K562 (cell line): ENCODE data around the gene SULT2B1. TPM values are rescaled to one million over a fixed set of nuclear protein-coding genes. Genes with fewer than 3 reads are reported as not detected.

ENCODE experiments used
- CTCFL ChIP-seq: IDR thresholded peaks from 2 replicates; pipeline ENCODE4 v1.6.1; 2011; ENCODE audit warnings: borderline replicate concordance, low read depth, mild to moderate bottlenecking, moderate library complexity, low read length; ENCODE audit not compliant: insufficient read depth, poor library complexity, severe bottlenecking
- E2F3 ChIP-seq: fragments of 250-450 bp; sonication (Bioruptor Pico); IDR thresholded peaks from 2 replicates; pipeline ENCODE4 v1.4.0; 2020; ENCODE audit warnings: mild to moderate bottlenecking
- ELF4 ChIP-seq: fragments of 450-650 bp; formaldehyde crosslinking; IDR thresholded peaks from 2 replicates; pipeline ENCODE4 v1.4.0; 2022; ENCODE audit warnings: missing genetic modification characterization
- FUS ChIP-seq: fragments of 200-400 bp; formaldehyde crosslinking; optimal IDR thresholded peaks from 2 replicates; pipeline ENCODE3; 2017; ENCODE audit warnings: low read depth, low read length
- HDAC1 ChIP-seq, 2 experiments: fragments of 450-650 bp; IDR thresholded peaks; 2 replicates each; pipeline ENCODE4 v1.6.1; 2016 to 2017; ENCODE audit warnings: inconsistent platforms in 1 of 2, mild to moderate bottlenecking in 1 of 2, moderate library complexity in 1 of 2
- KDM5B ChIP-seq: fragments of 200-600 bp; sonication (generic); IDR thresholded peaks from 2 replicates; pipeline ENCODE4 v1.6.1; 2012; ENCODE audit warnings: low read depth, mild to moderate bottlenecking, moderate library complexity, low read length, control low read depth, inconsistent platforms; ENCODE audit not compliant: insufficient replicate concordance
- ZEB2 ChIP-seq: fragments of 450-650 bp; IDR thresholded peaks from 2 replicates; pipeline ENCODE4 v1.6.1; 2016
- ZNF324 ChIP-seq: fragments of 250-450 bp; sonication (Bioruptor Pico); IDR thresholded peaks from 2 replicates; pipeline ENCODE4 v1.4.0; 2020; ENCODE audit warnings: mild to moderate bottlenecking
- ZNF347 ChIP-seq: fragments of 450-650 bp; formaldehyde crosslinking; IDR thresholded peaks from 2 replicates; pipeline ENCODE4 v1.4.0; 2020; ENCODE audit warnings: low read depth, mild to moderate bottlenecking, moderate library complexity
- polyA plus RNA-seq, 8 experiments: library from polyadenylated mRNA; depleted of rRNA in 4 of 8; stranded (reverse) in 5 of 8; unstranded in 3 of 8; fragments of >200 nt; fragmentation: Nextera tagmentation in 2 of 8; fragmentation: Illumina TruSeq in 1 of 8; extraction: Ambion mirVana in 2 of 8; extraction: Trizol in 1 of 8; gene quantifications; 2 replicates each; pipeline versions ENCODE4 v1.2.1 to v1.2.3, GENCODE V29; 2011 to 2014; ENCODE audit warnings: inconsistent platforms in 1 of 8, missing spikeins in 1 of 8
- total RNA-seq, 7 experiments: library from RNA; depleted of rRNA in 6 of 7; stranded (reverse); fragments of >200 nt in 6 of 7; fragmentation: Illumina TruSeq in 2 of 7; extraction: Trizol in 2 of 7; gene quantifications; 2 replicates each; pipeline versions ENCODE4 v1.2.1 to v1.2.3, GENCODE V29; 2011 to 2021; ENCODE audit warnings: low replicate concordance in 1 of 7
- TF ChIP-seq, protein P1 (sequence below), 2 experiments: fragments of 450-650 bp in 1 of 2; sonication (generic) in 1 of 2; formaldehyde crosslinking in 1 of 2; IDR thresholded peaks; 2 replicates each; pipeline versions ENCODE4 v1.7.1 to v1.9.0; 2016 to 2022; ENCODE audit warnings: inconsistent platforms in 1 of 2, mild to moderate bottlenecking in 1 of 2, missing genetic modification reagents in 1 of 2
- TF ChIP-seq, protein P2 (sequence below): sonication (generic); formaldehyde crosslinking; IDR thresholded peaks from 2 replicates; pipeline ENCODE4 v1.9.0; 2022; ENCODE audit warnings: mild to moderate bottlenecking, missing genetic modification reagents
- TF ChIP-seq, protein P3 (sequence below): fragments of 450-650 bp; formaldehyde crosslinking; IDR thresholded peaks from 2 replicates; pipeline ENCODE4 v1.4.0; 2020; ENCODE audit warnings: mild to moderate bottlenecking, mixed read lengths

SULT2B1 gene
- total and polyA plus RNA-seq, 9 of the 15 experiments (the other 6 are each of a cell fraction or from before 2014, with no cell fraction given): 0.09 to 0.62 (median 0.22) TPM; not detected in 2

- TF ChIP-seq, protein P1, sequence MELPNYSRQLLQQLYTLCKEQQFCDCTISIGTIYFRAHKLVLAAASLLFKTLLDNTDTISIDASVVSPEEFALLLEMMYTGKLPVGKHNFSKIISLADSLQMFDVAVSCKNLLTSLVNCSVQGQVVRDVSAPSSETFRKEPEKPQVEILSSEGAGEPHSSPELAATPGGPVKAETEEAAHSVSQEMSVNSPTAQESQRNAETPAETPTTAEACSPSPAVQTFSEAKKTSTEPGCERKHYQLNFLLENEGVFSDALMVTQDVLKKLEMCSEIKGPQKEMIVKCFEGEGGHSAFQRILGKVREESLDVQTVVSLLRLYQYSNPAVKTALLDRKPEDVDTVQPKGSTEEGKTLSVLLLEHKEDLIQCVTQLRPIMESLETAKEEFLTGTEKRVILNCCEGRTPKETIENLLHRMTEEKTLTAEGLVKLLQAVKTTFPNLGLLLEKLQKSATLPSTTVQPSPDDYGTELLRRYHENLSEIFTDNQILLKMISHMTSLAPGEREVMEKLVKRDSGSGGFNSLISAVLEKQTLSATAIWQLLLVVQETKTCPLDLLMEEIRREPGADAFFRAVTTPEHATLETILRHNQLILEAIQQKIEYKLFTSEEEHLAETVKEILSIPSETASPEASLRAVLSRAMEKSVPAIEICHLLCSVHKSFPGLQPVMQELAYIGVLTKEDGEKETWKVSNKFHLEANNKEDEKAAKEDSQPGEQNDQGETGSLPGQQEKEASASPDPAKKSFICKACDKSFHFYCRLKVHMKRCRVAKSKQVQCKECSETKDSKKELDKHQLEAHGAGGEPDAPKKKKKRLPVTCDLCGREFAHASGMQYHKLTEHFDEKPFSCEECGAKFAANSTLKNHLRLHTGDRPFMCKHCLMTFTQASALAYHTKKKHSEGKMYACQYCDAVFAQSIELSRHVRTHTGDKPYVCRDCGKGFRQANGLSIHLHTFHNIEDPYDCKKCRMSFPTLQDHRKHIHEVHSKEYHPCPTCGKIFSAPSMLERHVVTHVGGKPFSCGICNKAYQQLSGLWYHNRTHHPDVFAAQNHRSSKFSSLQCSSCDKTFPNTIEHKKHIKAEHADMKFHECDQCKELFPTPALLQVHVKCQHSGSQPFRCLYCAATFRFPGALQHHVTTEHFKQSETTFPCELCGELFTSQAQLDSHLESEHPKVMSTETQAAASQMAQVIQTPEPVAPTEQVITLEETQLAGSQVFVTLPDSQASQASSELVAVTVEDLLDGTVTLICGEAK (IDR thresholded peaks at IDR 0.05): 0 out of 2 replicates have a peak, but pooled peaks have one; percentile 12
- TF ChIP-seq, protein P1 (CRISPR knock-in tag; IDR thresholded peaks at IDR 0.05): no peak
- TF ChIP-seq, protein P2, sequence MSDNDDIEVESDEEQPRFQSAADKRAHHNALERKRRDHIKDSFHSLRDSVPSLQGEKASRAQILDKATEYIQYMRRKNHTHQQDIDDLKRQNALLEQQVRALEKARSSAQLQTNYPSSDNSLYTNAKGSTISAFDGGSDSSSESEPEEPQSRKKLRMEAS (CRISPR knock-in tag): peak; percentile 80; the same call in 1 of the 2 replicates
- TF ChIP-seq ZNF347 (no peak), KDM5B (peak; percentile 59), E2F3 (CRISPR knock-in tag) (peak; percentile 77; the same call in 1 of the 2 replicates), ZNF324 (CRISPR knock-in tag) (peak; percentile 37; the same call in 1 of the 2 replicates), ELF4 (peak; percentile 63; the same call in 1 of the 2 replicates), ZEB2 (peak; percentile 40; the same call in 1 of the 2 replicates), CTCFL (no peak), FUS (no peak), HDAC1 (IDR thresholded peaks at IDR 0.05) (peak in 1 of 2 experiments; percentile 71; a peak in 2 of 4 replicates)
- TF ChIP-seq, protein P3, sequence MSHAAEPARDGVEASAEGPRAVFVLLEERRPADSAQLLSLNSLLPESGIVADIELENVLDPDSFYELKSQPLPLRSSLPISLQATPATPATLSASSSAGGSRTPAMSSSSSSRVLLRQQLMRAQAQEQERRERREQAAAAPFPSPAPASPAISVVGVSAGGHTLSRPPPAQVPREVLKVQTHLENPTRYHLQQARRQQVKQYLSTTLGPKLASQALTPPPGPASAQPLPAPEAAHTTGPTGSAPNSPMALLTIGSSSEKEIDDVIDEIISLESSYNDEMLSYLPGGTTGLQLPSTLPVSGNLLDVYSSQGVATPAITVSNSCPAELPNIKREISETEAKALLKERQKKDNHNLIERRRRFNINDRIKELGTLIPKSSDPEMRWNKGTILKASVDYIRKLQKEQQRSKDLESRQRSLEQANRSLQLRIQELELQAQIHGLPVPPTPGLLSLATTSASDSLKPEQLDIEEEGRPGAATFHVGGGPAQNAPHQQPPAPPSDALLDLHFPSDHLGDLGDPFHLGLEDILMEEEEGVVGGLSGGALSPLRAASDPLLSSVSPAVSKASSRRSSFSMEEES (CRISPR knock-in tag): peak; percentile 96
Observed at GRCh38 chr19:48634424-48635262, 82.7 kb downstream of the SULT2B1 start (continued).
